Parathyroid adenoma (tissue), 2 donors: ENCODE results near the gene ZNF12.
"Not testable (repeated sequence)": the region's sequence is repeated elsewhere in the genome, so short reads cannot be mapped to it uniquely, and the experiment has no call there.

Experiments
- H2AFZ ChIP-seq: fragments of 300-600 bp; sonication (generic); one replicate; pipeline ENCODE4 v1.7.0; 2017; ENCODE audit warnings: antibody characterized with exemption, mild to moderate bottlenecking
- H3K27ac ChIP-seq: fragments of 300-600 bp; sonication (generic); one replicate; pipeline ENCODE4 v1.7.0; 2017
- H3K27me3 ChIP-seq: fragments of 300-600 bp; sonication (generic); one replicate; pipeline ENCODE4 v1.7.0; 2017; ENCODE audit warnings: low read length; ENCODE audit not compliant: control insufficient read depth, insufficient read depth
- H3K36me3 ChIP-seq: fragments of 300-600 bp; sonication (generic); one replicate; pipeline ENCODE4 v1.7.0; 2017; ENCODE audit warnings: low read length; ENCODE audit not compliant: control insufficient read depth, insufficient read depth
- H3K4me1 ChIP-seq: fragments of 300-600 bp; sonication (generic); one replicate; pipeline ENCODE4 v1.7.0; 2017; ENCODE audit warnings: control low read depth
- H3K4me2 ChIP-seq: fragments of 300-600 bp; sonication (generic); one replicate; pipeline ENCODE4 v1.7.0; 2017; ENCODE audit warnings: low read length
- H3K4me3 ChIP-seq: fragments of 300-600 bp; sonication (generic); one replicate; pipeline ENCODE4 v1.7.0; 2017; ENCODE audit warnings: low read depth, low read length
- H3K79me2 ChIP-seq: fragments of 300-600 bp; sonication (generic); one replicate; pipeline ENCODE4 v1.7.0; 2017; ENCODE audit warnings: control low read depth
- H3K9ac ChIP-seq: fragments of 300-600 bp; sonication (generic); one replicate; pipeline ENCODE4 v1.7.0; 2017; ENCODE audit warnings: mild to moderate bottlenecking
- H3K9me3 ChIP-seq: fragments of 300-600 bp; sonication (generic); one replicate; pipeline ENCODE4 v1.7.0; 2017; ENCODE audit warnings: low read length; ENCODE audit not compliant: control insufficient read depth
- CTCF ChIP-seq: fragments of 300-600 bp; sonication (generic); IDR thresholded peaks from one replicate; pipeline ENCODE4 v1.7.0; 2017; ENCODE audit warnings: antibody characterized with exemption, mild to moderate bottlenecking
- donor health status: primary hyperparathyroidism.

Gene ZNF12

DNA sequence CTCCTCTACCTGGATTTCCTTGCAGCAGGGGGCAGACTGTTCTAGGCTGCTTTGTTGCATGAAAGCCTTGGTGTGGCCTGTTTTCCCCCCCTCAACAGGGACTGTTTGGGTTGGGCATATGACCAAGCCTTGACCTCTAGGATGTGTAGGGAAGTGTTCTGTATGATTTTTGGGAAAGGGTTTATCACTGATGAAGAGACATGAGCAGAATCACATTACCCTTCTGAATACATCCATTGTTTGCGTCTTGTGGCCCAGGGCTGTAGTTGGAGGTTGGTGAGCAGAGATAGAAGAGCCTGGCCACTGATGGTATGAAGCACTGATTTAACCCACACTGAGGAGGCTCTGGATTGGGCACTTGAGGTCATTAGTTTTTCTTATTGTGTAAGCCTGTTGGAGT is 26.6 kb downstream of the ZNF12 start:
- Histone ChIP-seq H3K9ac (no peak overlapping the region), H3K27ac (no peak overlapping the region), H3K4me2 (no peak overlapping the region), H3K27me3 (no peaks in the 10 kb centered on the region), H3K79me2 (no peaks in the 10 kb centered on the region), H2AFZ (no peak overlapping the region), H3K4me1 (no peaks in the 10 kb centered on the region), H3K4me3 (no peak overlapping the region), H3K9me3 (peaks cover 5% of the 10 kb centered on the region), H3K36me3 (peaks cover 2% of the 10 kb centered on the region)
- TF ChIP-seq CTCF = no peak

- peaks cover 5% of the 10 kb centered on the region for H3K9me3 ChIP-seq
- no peak overlapping the region for H3K4me2 ChIP-seq
- no peak overlapping the region for H3K9ac ChIP-seq
- peaks cover 10% of the 10 kb centered on the region for H3K36me3 ChIP-seq
- no peaks in the 10 kb centered on the region for H3K4me1 ChIP-seq
- H3K4me3 ChIP-seq = no peak overlapping the region
- no peak overlapping the region for H3K27ac ChIP-seq
- no peaks in the 10 kb centered on the region for H3K79me2 ChIP-seq
- no peak overlapping the region for H2AFZ ChIP-seq
- H3K27me3 ChIP-seq = no peaks in the 10 kb centered on the region
- TF ChIP-seq CTCF = no peak
Observed at GRCh38 chr7:6675807-6676405, 30.8 kb downstream of the ZNF12 start.

GRCh38 chr7:6670851-6671250 is 35.9 kb downstream of the ZNF12 start:
- not testable (repeated sequence) for H3K4me2 ChIP-seq, H3K9me3 ChIP-seq, H3K36me3 ChIP-seq, H3K79me2 ChIP-seq, H3K27ac ChIP-seq, H2AFZ ChIP-seq, H3K4me3 ChIP-seq, H3K4me1 ChIP-seq, H3K27me3 ChIP-seq, H3K9ac ChIP-seq

DNA sequence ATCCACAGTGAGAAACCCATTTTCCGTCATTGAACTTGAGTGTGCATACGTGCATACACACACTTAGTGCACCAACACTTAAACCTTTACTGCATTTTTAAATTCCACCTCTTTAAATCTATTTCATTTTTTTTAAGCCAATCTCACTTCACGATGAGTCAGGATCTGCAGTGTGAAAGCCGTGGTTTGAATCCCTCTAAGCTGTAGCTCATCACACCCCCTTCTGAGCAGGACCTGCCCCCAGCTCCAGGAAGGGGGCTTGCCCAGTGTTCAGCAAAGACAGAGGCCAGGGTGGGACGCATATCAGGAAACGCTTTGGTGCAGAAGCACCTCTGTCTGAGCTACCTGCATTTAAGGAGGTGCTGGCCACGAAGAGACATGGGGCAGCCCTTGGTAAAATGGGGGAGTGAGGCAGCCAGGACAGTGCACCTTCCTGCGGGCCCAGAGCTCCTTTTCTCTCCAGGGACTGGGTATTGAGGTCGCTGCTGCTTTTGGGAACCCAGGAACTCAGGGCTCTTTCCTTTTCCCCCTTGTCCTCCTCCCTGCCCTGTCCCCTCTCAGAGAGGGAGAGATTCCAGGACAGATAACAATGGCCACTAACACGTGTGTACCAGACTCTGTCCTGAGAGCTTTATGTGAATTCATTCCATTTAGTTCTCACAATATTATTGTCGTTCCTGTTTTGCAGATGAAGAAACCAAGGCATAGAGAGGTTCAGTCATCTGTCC is 48.0 kb downstream of the ZNF12 start:
- TF ChIP-seq CTCF = no peak
- no peak overlapping the region for H2AFZ ChIP-seq
- no peaks in the 10 kb centered on the region for H3K36me3 ChIP-seq
- H3K4me2 ChIP-seq = no peak overlapping the region
- no peaks in the 10 kb centered on the region for H3K9me3 ChIP-seq
- peaks cover 6% of the 10 kb centered on the region for H3K4me1 ChIP-seq
- H3K27ac ChIP-seq = no peak overlapping the region
- no peak overlapping the region for H3K9ac ChIP-seq
- no peak overlapping the region for H3K4me3 ChIP-seq
- no peaks in the 10 kb centered on the region for H3K79me2 ChIP-seq
- H3K27me3 ChIP-seq = no peaks in the 10 kb centered on the region

DNA sequence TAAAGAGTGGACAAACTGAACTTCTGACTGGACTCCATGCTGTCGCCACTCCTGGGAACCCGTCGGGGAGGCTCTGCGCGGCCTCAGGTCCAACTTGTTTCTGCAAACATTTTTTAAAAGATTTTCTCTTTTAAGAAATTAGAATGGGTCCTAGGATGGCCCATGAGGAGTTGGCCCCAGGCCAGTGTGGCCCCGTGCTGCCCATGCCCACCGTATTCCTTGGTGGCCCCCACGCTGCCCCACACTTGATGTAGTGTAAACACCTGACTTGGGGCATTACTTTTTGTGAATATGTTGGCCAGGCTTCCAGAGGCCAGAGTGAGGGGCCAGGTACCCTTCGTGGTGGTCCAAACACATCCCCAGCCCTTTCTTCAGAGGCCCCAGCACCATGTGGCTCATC is 50.3 kb downstream of the ZNF12 start:
- Histone ChIP-seq H3K27ac (no peak overlapping the region), H3K36me3 (no peaks in the 10 kb centered on the region), H3K9ac (no peak overlapping the region), H3K4me1 (peaks cover 6% of the 10 kb centered on the region), H3K4me3 (no peak overlapping the region), H3K79me2 (no peaks in the 10 kb centered on the region), H3K4me2 (no peak overlapping the region), H3K9me3 (no peaks in the 10 kb centered on the region), H2AFZ (no peak overlapping the region), H3K27me3 (no peaks in the 10 kb centered on the region)
- TF ChIP-seq CTCF = no peak
